Endodermal cell (in vitro differentiated cells): ENCODE data around the gene ADD1. TPM values are rescaled to one million over a fixed set of nuclear protein-coding genes. Genes with fewer than 3 reads are reported as not detected.

Experiments
- DNase-seq: peaks from one replicate; pipeline ENCODE4 v3.0.0-alpha.2; 2017
- H3K27ac ChIP-seq: 2 replicates; pipeline ENCODE4 v1.5.1; 2013; ENCODE audit warnings: mild to moderate bottlenecking, low read depth, low read length, moderate library complexity
- H3K27me3 ChIP-seq: 2 replicates; pipeline ENCODE4 v1.6.1; 2013; ENCODE audit warnings: mild to moderate bottlenecking, low read length, moderate library complexity; ENCODE audit not compliant: insufficient read depth, control insufficient read depth, poor library complexity, severe bottlenecking
- H3K36me3 ChIP-seq: 2 replicates; pipeline ENCODE4 v1.7.0; 2013; ENCODE audit warnings: mild to moderate bottlenecking, low read length, moderate library complexity; ENCODE audit not compliant: control insufficient read depth, insufficient read depth
- H3K4me1 ChIP-seq: one replicate; pipeline ENCODE4 v1.7.0; 2013; ENCODE audit warnings: low read length; ENCODE audit not compliant: control insufficient read depth, insufficient read depth
- H3K4me3 ChIP-seq: 2 replicates; pipeline ENCODE4 v1.5.1; 2013; ENCODE audit warnings: mild to moderate bottlenecking, low read length, moderate library complexity
- H3K9ac ChIP-seq: 2 replicates; pipeline ENCODE4 v1.6.1; 2013; ENCODE audit warnings: mild to moderate bottlenecking, low read length, moderate library complexity; ENCODE audit not compliant: poor library complexity, severe bottlenecking; ENCODE audit errors: extremely low read depth
- H3K9me3 ChIP-seq: 2 replicates; pipeline ENCODE4 v1.6.1; 2013; ENCODE audit warnings: mild to moderate bottlenecking, low read length, moderate library complexity; ENCODE audit not compliant: control insufficient read depth
- H3K27ac Mint-ChIP-seq: 2 replicates; pipeline ENCODE4 v1.8.0; 2020; ENCODE audit warnings: mixed read lengths
- H3K27me3 Mint-ChIP-seq: 2 replicates; pipeline ENCODE4 v1.8.0; 2021; ENCODE audit warnings: mild to moderate bottlenecking, mixed read lengths; ENCODE audit not compliant: insufficient read depth
- H3K36me3 Mint-ChIP-seq: 2 replicates; pipeline ENCODE4 v1.8.0; 2020; ENCODE audit warnings: low read depth, mixed read lengths
- H3K4me1 Mint-ChIP-seq: 2 replicates; pipeline ENCODE4 v1.8.0; 2020; ENCODE audit warnings: mixed read lengths
- H3K4me3 Mint-ChIP-seq: 2 replicates; pipeline ENCODE4 v1.8.0; 2020; ENCODE audit warnings: mild to moderate bottlenecking, moderate library complexity, mixed read lengths
- H3K9me3 Mint-ChIP-seq: 2 replicates; pipeline ENCODE4 v1.8.0; 2020; ENCODE audit warnings: mild to moderate bottlenecking, mixed read lengths
- CTCF ChIP-seq: fragments of 200-600 bp; sonication (generic); conservative IDR thresholded peaks from 2 replicates; pipeline ENCODE4 v1.5.0; 2021; ENCODE audit warnings: antibody characterized with exemption, mild to moderate bottlenecking
- WGBS, 2 experiments: methylation state at CpG; one replicate each; pipeline versions ENCODE4 v1.1.5 to v1.1.7; 2013; ENCODE audit warnings: missing lambda C conversion rate in 2 of 2, mixed read lengths in 1 of 2; ENCODE audit not compliant: insufficient coverage in 1 of 2, insufficient read length in 1 of 2; 5-methylcytosine and 5-hydroxymethylcytosine counted together
- total RNA-seq, 2 donors: library from RNA; stranded (reverse); fragmentation: NEBNext Ultra II Directional in 1 of 2; extraction: Animal tissue kit (Norgen Biotek cat#: 25700) in 1 of 2; gene quantifications; 2 replicates in 1 of 2; 3 replicates in 1 of 2; pipeline ENCODE4 v1.2.1, GENCODE V29; 2021

Gene ADD1
- total RNA-seq, 2 donors from 2014 or later = 231 to 257 TPM

GRCh38 chr4:2930135-2930757 lies 86.6 kb downstream of the ADD1 start:
- Mint-ChIP-seq H3K27ac (no peak overlapping the region), H3K27me3 (no peaks in the 10 kb centered on the region), H3K4me3 (no peak overlapping the region), H3K36me3 (peaks cover 42% of the 10 kb centered on the region), H3K9me3 (no peaks in the 10 kb centered on the region), H3K4me1 (peaks cover 4% of the 10 kb centered on the region)
- H3K27me3 ChIP-seq = no peaks in the 10 kb centered on the region
- no peaks in the 10 kb centered on the region for H3K9me3 ChIP-seq
- 95 to 97% methylated on average over 9 to 12 of the region's 12 CpGs for WGBS, 2 experiments
- no peak for TF ChIP-seq CTCF
- H3K4me1 ChIP-seq = no peaks in the 10 kb centered on the region
- peaks cover 59% of the 10 kb centered on the region for H3K36me3 ChIP-seq
- no peak overlapping the region for H3K9ac ChIP-seq
- no peak overlapping the region for H3K4me3 ChIP-seq
- DNase-seq = no peak
- no peak overlapping the region for H3K27ac ChIP-seq

- peak; percentile 69 for TF ChIP-seq CTCF
- Histone ChIP-seq H3K4me3 (no peak overlapping the region), H3K27ac (no peak overlapping the region), H3K9me3 (no peaks in the 10 kb centered on the region), H3K4me1 (peaks cover 1% of the 10 kb centered on the region), H3K9ac (no peak overlapping the region), H3K27me3 (no peaks in the 10 kb centered on the region), H3K36me3 (peaks cover 52% of the 10 kb centered on the region)
- WGBS, 2 experiments = 95 to 96% methylated on average over 31 to 34 of the region's 34 CpGs
- DNase-seq = peak; percentile 69
- H3K4me3 Mint-ChIP-seq = no peak overlapping the region
- peaks cover 10% of the 10 kb centered on the region for H3K4me1 Mint-ChIP-seq
- H3K9me3 Mint-ChIP-seq = no peaks in the 10 kb centered on the region
- peaks cover 36% of the 10 kb centered on the region for H3K36me3 Mint-ChIP-seq
- H3K27me3 Mint-ChIP-seq = no peaks in the 10 kb centered on the region
- H3K27ac Mint-ChIP-seq = no peak overlapping the region
Measured at GRCh38 chr4:2930758-2931511, 87.3 kb downstream of the ADD1 start.

- H3K36me3 Mint-ChIP-seq = peaks cover 28% of the 10 kb centered on the region
Measured at GRCh38 chr4:2931512-2932301, 88.1 kb downstream of the ADD1 start.

More at GRCh38 chr4:2931512-2932301, 88.1 kb downstream of the ADD1 start:
- peak overlapping the region; percentile 75 for H3K4me3 Mint-ChIP-seq
- peaks cover 18% of the 10 kb centered on the region for H3K4me1 Mint-ChIP-seq
- Histone ChIP-seq H3K36me3 (peaks cover 45% of the 10 kb centered on the region), H3K4me3 (no peak overlapping the region), H3K9ac (no peak overlapping the region), H3K4me1 (peaks cover 9% of the 10 kb centered on the region), H3K27ac (no peak overlapping the region), H3K9me3 (no peaks in the 10 kb centered on the region), H3K27me3 (no peaks in the 10 kb centered on the region)
- no peaks in the 10 kb centered on the region for H3K9me3 Mint-ChIP-seq
- no peaks in the 10 kb centered on the region for H3K27me3 Mint-ChIP-seq
- peak; percentile 83 for DNase-seq
- H3K27ac Mint-ChIP-seq = peak overlapping the region; percentile 48
- 92 to 96% methylated on average over 24 to 38 of the region's 38 CpGs for WGBS, 2 experiments
- peak; percentile 50 for TF ChIP-seq CTCF
